Measurements from ENCODE around the gene HOMER1. TPM values are rescaled to one million over a fixed set of nuclear protein-coding genes. Genes with fewer than 3 reads are reported as not detected.

HOMER1 gene
- total and polyA plus RNA-seq, 2 of the 13 experiments (the other 11 are each of a cell fraction or from before 2014, with no cell fraction given) = 5.3 to 24.8 TPM

GRCh38 chr5:79535477-79536192 lies 21.7 kb upstream of the HOMER1 start (continued):
- TF ChIP-seq ZNF329 (CRISPR knock-in tag; IDR thresholded peaks at IDR 0.05; ENCODE audit: low read depth) (no peak), ZNF550 (CRISPR knock-in tag; IDR thresholded peaks at IDR 0.05; ENCODE audit: borderline replicate concordance) (no peak), SOX6 (IDR thresholded peaks at IDR 0.05) (no peak), SOX6 (CRISPR knock-in tag; IDR thresholded peaks at IDR 0.05) (peak; percentile 57; the same call in 1 of the 2 replicates), BATF2 (CRISPR knock-in tag; IDR thresholded peaks at IDR 0.05) (no peak), GATAD2A (CRISPR knock-in tag; IDR thresholded peaks at IDR 0.05) (peak; percentile 94), STAG1 (CRISPR knock-in tag; IDR thresholded peaks at IDR 0.05) (no peak), ZNF790 (CRISPR knock-in tag; IDR thresholded peaks at IDR 0.05; ENCODE audit: borderline replicate concordance) (no peak), ZFP1 (CRISPR knock-in tag; IDR thresholded peaks at IDR 0.05) (0 out of 2 replicates have a peak, but pooled peaks have one; percentile 58), MTF1 (CRISPR knock-in tag; IDR thresholded peaks at IDR 0.05) (no peak), PRPF4 (IDR thresholded peaks at IDR 0.05; ENCODE audit: low read depth, low read length, poor library complexity, severe bottlenecking) (no peak), ZNF713 (CRISPR knock-in tag; IDR thresholded peaks at IDR 0.05) (no peak), ZNF260 (CRISPR knock-in tag; IDR thresholded peaks at IDR 0.05; ENCODE audit: borderline replicate concordance, low read depth) (no peak), ZBED4 (CRISPR knock-in tag; IDR thresholded peaks at IDR 0.05; ENCODE audit: borderline replicate concordance) (no peak), KLF15 (CRISPR knock-in tag; IDR thresholded peaks at IDR 0.05; ENCODE audit: borderline replicate concordance) (no peak), ZNF337 (CRISPR knock-in tag; IDR thresholded peaks at IDR 0.05; ENCODE audit: borderline replicate concordance, low read depth) (no peak), MAZ (IDR thresholded peaks at IDR 0.05; ENCODE audit: borderline replicate concordance, low read depth, low read length) (no peak), MAZ (CRISPR knock-in tag; IDR thresholded peaks at IDR 0.05; ENCODE audit: low read depth) (no peak), ZNF609 (CRISPR knock-in tag; IDR thresholded peaks at IDR 0.05; ENCODE audit: borderline replicate concordance) (peak; percentile 82), SMAD3 (CRISPR knock-in tag; IDR thresholded peaks at IDR 0.05) (no peak), IKZF4 (CRISPR knock-in tag; IDR thresholded peaks at IDR 0.05; ENCODE audit: borderline replicate concordance, low read depth, not compliant biosample characterization) (no peak)
